Kidney (tissue), 14 donors: ENCODE results near the gene ASAP2. TPM values are rescaled to one million over a fixed set of nuclear protein-coding genes. Genes with fewer than 3 reads are reported as not detected.

Source experiments
- DNase-seq, 5 donors: peaks; one replicate each; pipeline ENCODE4 v3.0.0-alpha.2; 2013 to 2020
- FAIRE-seq: peaks from 2 replicates; lab custom pipeline; 2012; peaks lifted over from hg19 to GRCh38; lab: Jason Lieb, UNC
- H3K27ac ChIP-seq, 2 donors: one replicate each; pipeline ENCODE4 v1.7.0; 2013; ENCODE audit warnings: low read depth in 2 of 2, low read length in 2 of 2, inconsistent platforms in 1 of 2
- H3K27me3 ChIP-seq: one replicate; pipeline ENCODE4 v1.7.1; 2013; ENCODE audit warnings: low read length, inconsistent platforms; ENCODE audit not compliant: control insufficient read depth, insufficient read depth
- H3K36me3 ChIP-seq, 3 donors: one replicate each; pipeline versions ENCODE4 v1.7.0 to v1.7.1; 2013; ENCODE audit warnings: low read length in 3 of 3, control low read depth in 1 of 3, inconsistent platforms in 1 of 3; ENCODE audit not compliant: insufficient read depth in 3 of 3, control insufficient read depth in 2 of 3
- H3K4me1 ChIP-seq, 3 donors: one replicate each; pipeline versions ENCODE4 v1.7.0 to v1.7.1; 2013; ENCODE audit warnings: low read length in 3 of 3, inconsistent platforms in 1 of 3, low read depth in 1 of 3; ENCODE audit not compliant: control insufficient read depth in 2 of 3, insufficient read depth in 2 of 3
- H3K4me3 ChIP-seq, 3 donors: one replicate each; pipeline versions ENCODE4 v1.7.0 to v1.8.1; 2013; ENCODE audit warnings: low read length in 3 of 3, control low read depth in 1 of 3, inconsistent platforms in 1 of 3
- H3K9ac ChIP-seq, 3 donors: one replicate each; pipeline versions ENCODE4 v1.7.0 to v1.7.1; 2013; ENCODE audit warnings: low read length in 3 of 3, control low read depth in 1 of 3, inconsistent platforms in 1 of 3
- H3K9me3 ChIP-seq, 3 donors: one replicate each; pipeline versions ENCODE4 v1.7.0 to v1.7.1; 2013; ENCODE audit warnings: low read length in 3 of 3, control low read depth in 1 of 3, inconsistent platforms in 1 of 3; ENCODE audit not compliant: control insufficient read depth in 2 of 3, insufficient read depth in 1 of 3
- intact Hi-C: fragments of 100-400 bp; cut with DNase I; formaldehyde crosslinking; loops from one replicate; pipeline ENCODE4 v1.11.1; 2022
- polyA plus RNA-seq: library from polyadenylated mRNA; stranded (reverse); fragments of 350-450 nt; fragmentation: Illumina TruSeq; extraction: RNeasy Lipid Tissue Mini Kit (QIAGEN cat#74804); gene quantifications from one replicate; pipeline ENCODE4 v1.2.3, GENCODE V29; 2014; ENCODE audit warnings: low read depth, low replicate concordance; ENCODE audit not compliant: insufficient read depth
- total RNA-seq: library from RNA; stranded (reverse); fragmentation: NEBNext Ultra II Directional; extraction: Animal tissue kit (Norgen Biotek cat#: 25700); gene quantifications from one replicate; pipeline ENCODE4 v1.2.1, GENCODE V29; 2021
- TF ChIP-seq, protein P1 (sequence below): IDR thresholded peaks from 3 replicates; pipeline ENCODE4 v1.5.1; 2012; ENCODE audit warnings: mild to moderate bottlenecking, moderate library complexity, borderline replicate concordance; ENCODE audit not compliant: insufficient read depth; ENCODE audit errors: extremely low read depth
- donor health status: control.
- donor health status: control.
- donor health status: control.
- donor health status: control.
- donor health status: control.
- donor health status: DM: yes; HTN: yes; CAD: no.
- donor health status: Normal renal cell carcinoma (clear cell type).

Gene ASAP2
- total and polyA plus RNA-seq, 2 donors from 2014 or later = 26.2 to 54.8 TPM

DNA sequence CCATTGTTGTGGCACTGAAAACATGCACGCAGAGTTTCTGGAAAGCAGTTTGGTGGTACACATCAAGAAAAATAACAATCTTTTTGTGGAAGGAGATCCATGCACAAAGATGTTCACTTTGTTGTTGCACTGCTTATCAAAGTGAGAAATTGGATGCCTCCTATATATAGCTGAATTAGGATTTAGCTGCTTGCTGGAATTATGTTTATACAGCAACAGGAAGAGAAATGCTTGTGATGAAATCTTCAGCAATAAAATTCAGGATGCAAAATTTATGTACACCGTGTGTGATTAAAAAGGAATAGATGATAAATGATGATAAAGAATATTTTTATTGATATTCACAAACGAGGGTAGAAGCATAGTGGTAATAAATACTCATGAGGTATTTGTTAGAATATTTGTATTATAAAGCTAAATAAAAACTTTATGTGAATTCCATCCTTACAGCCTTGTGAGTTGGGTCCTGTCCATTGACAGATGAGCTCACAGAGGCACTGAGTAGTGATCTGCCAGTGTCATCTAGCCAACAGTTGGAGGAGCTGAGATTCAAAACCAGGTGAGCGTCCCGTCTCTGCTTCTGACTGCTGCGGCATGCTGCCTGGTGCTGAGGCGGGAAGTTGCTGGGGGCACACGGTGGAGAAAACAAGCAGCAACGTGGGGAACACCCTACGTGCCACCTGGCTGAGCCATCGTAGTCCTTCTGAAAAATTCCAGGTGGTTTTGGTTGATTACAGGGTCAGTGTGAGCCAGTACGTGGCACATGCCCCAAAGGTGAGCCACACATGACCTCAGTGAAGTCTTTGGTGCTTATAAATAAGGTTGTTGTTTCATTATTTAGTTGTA, 80.2 kb downstream of the ASAP2 start:
- no peak overlapping the region for H3K27ac ChIP-seq
- no peak overlapping the region for H3K4me3 ChIP-seq
- no peaks in the 10 kb centered on the region for H3K36me3 ChIP-seq
- H3K9me3 ChIP-seq = no peaks in the 10 kb centered on the region
- intact Hi-C loops = no loop called here
- H3K9ac ChIP-seq = no peak overlapping the region
- no peaks in the 10 kb centered on the region for H3K27me3 ChIP-seq
- TF ChIP-seq, protein P1, sequence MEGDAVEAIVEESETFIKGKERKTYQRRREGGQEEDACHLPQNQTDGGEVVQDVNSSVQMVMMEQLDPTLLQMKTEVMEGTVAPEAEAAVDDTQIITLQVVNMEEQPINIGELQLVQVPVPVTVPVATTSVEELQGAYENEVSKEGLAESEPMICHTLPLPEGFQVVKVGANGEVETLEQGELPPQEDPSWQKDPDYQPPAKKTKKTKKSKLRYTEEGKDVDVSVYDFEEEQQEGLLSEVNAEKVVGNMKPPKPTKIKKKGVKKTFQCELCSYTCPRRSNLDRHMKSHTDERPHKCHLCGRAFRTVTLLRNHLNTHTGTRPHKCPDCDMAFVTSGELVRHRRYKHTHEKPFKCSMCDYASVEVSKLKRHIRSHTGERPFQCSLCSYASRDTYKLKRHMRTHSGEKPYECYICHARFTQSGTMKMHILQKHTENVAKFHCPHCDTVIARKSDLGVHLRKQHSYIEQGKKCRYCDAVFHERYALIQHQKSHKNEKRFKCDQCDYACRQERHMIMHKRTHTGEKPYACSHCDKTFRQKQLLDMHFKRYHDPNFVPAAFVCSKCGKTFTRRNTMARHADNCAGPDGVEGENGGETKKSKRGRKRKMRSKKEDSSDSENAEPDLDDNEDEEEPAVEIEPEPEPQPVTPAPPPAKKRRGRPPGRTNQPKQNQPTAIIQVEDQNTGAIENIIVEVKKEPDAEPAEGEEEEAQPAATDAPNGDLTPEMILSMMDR = no peak
- H3K4me1 ChIP-seq = peaks cover 0 to 5% (median 0%) of the 10 kb centered on the region in 3 donors
- no peak for FAIRE-seq
- no peak for DNase-seq

DNA sequence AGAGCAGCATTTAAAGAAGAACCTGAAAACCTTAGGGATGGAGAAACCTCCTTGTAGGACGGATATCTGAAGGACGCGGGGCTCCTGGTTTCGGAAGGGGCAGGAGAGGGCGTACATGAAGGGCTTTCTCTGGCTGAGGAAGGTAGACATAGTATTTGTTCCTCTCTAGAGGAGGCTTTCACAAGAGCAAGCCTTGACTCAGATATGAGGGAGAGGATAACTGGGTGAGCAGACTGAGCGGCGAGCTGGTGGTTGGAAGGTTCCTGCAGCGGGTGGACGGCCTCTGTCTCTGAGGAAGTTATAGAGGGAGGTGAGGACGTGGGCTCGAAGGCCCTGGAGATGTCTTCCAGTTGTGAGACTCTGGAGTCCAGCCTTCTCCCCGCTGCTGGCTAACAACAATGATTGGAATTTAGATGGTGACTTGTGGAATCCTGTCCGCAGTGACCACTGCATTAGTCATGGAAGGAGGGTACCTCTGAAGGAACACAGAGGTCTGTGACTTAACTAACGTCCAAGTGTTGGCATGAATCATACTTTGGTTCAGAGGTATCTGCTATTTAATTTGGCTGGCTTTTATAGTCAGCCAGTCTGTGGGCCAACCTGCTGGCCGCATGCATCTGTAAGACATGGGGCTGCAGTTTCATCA, 80.9 kb downstream of the ASAP2 start:
- Histone ChIP-seq H3K27ac (no peak overlapping the region), H3K27me3 (no peaks in the 10 kb centered on the region), H3K36me3 (no peaks in the 10 kb centered on the region), H3K9me3 (no peaks in the 10 kb centered on the region), H3K9ac (no peak overlapping the region), H3K4me1 (peaks cover 0 to 5% (median 0%) of the 10 kb centered on the region in 3 donors), H3K4me3 (no peak overlapping the region)
- intact Hi-C loops = no loop called here
- DNase-seq (no peak), FAIRE-seq (no peak)
- TF ChIP-seq, protein P1 = no peak

DNA sequence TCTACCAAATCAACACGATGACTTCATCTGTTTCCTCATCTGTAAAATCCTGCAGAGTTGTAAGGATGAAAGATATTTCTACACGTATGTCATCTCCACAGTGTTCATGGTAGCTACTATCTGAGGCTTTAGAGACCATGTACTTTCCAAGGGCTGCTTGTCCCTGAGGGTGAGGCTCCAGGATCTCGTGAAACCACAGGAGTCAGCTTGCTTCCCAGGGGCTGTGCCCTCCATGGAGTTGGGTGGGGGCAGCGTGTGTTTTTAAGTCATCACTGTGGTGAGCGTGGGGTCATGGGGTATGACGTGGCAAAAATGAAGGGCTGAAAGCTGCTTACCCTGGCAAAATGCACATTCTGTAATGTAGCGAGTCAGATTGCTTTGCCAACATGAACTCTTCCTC, 81.6 kb downstream of the ASAP2 start:
- H3K4me1 ChIP-seq = peaks cover 0 to 5% (median 0%) of the 10 kb centered on the region in 3 donors
- FAIRE-seq (no peak), DNase-seq (no peak)
- H3K36me3 ChIP-seq = no peaks in the 10 kb centered on the region
- H3K9ac ChIP-seq = no peak overlapping the region
- no peak overlapping the region for H3K4me3 ChIP-seq
- H3K27me3 ChIP-seq = no peaks in the 10 kb centered on the region
- TF ChIP-seq, protein P1 = no peak
- no peaks in the 10 kb centered on the region for H3K9me3 ChIP-seq
- H3K27ac ChIP-seq = no peak overlapping the region
- intact Hi-C loops = no loop called here
